Activated CD8-positive, alpha-beta T cell treated with anti-CD3 and anti-CD28 coated beads for 36 hours (primary cell): ENCODE data around the gene DECR2. TPM values are rescaled to one million over a fixed set of nuclear protein-coding genes. Genes with fewer than 3 reads are reported as not detected.
A peak's percentile ranks its signal among the peaks of the same experiment; 100 is the strongest.

Source experiments
- ATAC-seq: fragments of 200-7000 bp; cut with Tn5 transposase; one replicate; pipeline ENCODE4 v1.10.0; 2021; ENCODE audit warnings: mild to moderate bottlenecking, moderate library complexity
- CTCF ChIA-PET: fragments of 350-600 bp; sonication (Branson Sonifier 250); formaldehyde crosslinking; loops from one replicate; lab custom pipeline; 2021; ENCODE audit warnings: antibody characterized with exemption; lab: Charles Lee
- POLR2A ChIA-PET: fragments of 350-600 bp; sonication (Branson Sonifier 250); formaldehyde crosslinking; loops from one replicate; lab custom pipeline; 2021; ENCODE audit warnings: antibody characterized with exemption; lab: Charles Lee
- DNase-seq: peaks from one replicate; pipeline ENCODE4 v3.0.0-alpha.2; 2020
- H3K27ac Mint-ChIP-seq: one replicate; pipeline ENCODE4 v1.8.0; 2021; ENCODE audit warnings: mild to moderate bottlenecking, mixed read lengths
- H3K27me3 Mint-ChIP-seq: one replicate; pipeline ENCODE4 v1.8.0; 2021; ENCODE audit warnings: mixed read lengths
- H3K36me3 Mint-ChIP-seq: one replicate; pipeline ENCODE4 v1.8.0; 2021; ENCODE audit warnings: low read depth, mixed read lengths
- H3K4me1 Mint-ChIP-seq: one replicate; pipeline ENCODE4 v1.8.0; 2021; ENCODE audit warnings: low read depth, mixed read lengths
- H3K4me3 Mint-ChIP-seq: one replicate; pipeline ENCODE4 v1.8.0; 2021; ENCODE audit warnings: mild to moderate bottlenecking, moderate library complexity, mixed read lengths
- H3K9me3 Mint-ChIP-seq: one replicate; pipeline ENCODE4 v1.8.0; 2021; ENCODE audit warnings: mixed read lengths
- intact Hi-C: fragments of 100-400 bp; cut with micrococcal nuclease; formaldehyde crosslinking; loops from one replicate; pipeline ENCODE4 v1.10.0; 2022
- total RNA-seq, 2 experiments: library from RNA; stranded (reverse); gene quantifications; one replicate each; pipeline ENCODE4 v1.2.3, GENCODE V29; 2021
- TF ChIP-seq, protein P1 (sequence below): fragments of 200-600 bp; IDR thresholded peaks from one replicate; pipeline ENCODE4 v1.8.0; 2022; ENCODE audit warnings: antibody characterized with exemption, mild to moderate bottlenecking

Gene DECR2
- total RNA-seq, 2 experiments from 2014 or later, result 9.7 to 10.0 TPM

DNA sequence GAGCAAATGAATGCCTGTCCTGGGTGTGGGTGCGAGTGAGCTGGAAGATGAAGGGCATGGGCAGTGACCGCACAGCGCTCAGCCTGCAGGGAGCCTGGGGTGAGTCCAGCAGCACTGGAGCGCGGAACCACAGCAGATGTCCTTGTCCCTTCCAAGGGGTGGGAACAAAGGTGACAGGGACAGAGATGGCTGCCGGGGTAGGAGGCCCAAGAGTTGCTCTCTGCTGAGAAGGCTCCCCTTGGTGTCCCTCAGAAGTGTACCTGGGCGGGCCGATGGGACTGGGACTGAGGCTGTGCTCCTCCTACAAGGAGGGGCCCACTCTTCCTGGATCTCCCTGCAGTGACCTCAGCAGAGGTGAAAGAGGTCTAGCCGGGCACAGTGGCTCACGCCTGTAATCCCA lies 12.3 kb upstream of the DECR2 start:
- DNase-seq, result no peak
- no peak for ATAC-seq
- no peak overlapping the region for H3K27ac Mint-ChIP-seq
- TF ChIP-seq, protein P1, sequence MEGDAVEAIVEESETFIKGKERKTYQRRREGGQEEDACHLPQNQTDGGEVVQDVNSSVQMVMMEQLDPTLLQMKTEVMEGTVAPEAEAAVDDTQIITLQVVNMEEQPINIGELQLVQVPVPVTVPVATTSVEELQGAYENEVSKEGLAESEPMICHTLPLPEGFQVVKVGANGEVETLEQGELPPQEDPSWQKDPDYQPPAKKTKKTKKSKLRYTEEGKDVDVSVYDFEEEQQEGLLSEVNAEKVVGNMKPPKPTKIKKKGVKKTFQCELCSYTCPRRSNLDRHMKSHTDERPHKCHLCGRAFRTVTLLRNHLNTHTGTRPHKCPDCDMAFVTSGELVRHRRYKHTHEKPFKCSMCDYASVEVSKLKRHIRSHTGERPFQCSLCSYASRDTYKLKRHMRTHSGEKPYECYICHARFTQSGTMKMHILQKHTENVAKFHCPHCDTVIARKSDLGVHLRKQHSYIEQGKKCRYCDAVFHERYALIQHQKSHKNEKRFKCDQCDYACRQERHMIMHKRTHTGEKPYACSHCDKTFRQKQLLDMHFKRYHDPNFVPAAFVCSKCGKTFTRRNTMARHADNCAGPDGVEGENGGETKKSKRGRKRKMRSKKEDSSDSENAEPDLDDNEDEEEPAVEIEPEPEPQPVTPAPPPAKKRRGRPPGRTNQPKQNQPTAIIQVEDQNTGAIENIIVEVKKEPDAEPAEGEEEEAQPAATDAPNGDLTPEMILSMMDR, result no peak
- ChIA-PET CTCF (interaction anchor here (2.4 kb wide), 1 partner anchor 106 kb away, joined by 8 read pairs; no protein-coding TSS in a partner anchor), POLR2A (no interaction called here)
- intact Hi-C loops, result no loop called here
- peaks cover 6% of the 10 kb centered on the region for H3K9me3 Mint-ChIP-seq
- H3K4me1 Mint-ChIP-seq, result peaks cover 16% of the 10 kb centered on the region
- H3K36me3 Mint-ChIP-seq, result no peaks in the 10 kb centered on the region
- H3K27me3 Mint-ChIP-seq, result no peaks in the 10 kb centered on the region
- H3K4me3 Mint-ChIP-seq, result no peak overlapping the region

DNA sequence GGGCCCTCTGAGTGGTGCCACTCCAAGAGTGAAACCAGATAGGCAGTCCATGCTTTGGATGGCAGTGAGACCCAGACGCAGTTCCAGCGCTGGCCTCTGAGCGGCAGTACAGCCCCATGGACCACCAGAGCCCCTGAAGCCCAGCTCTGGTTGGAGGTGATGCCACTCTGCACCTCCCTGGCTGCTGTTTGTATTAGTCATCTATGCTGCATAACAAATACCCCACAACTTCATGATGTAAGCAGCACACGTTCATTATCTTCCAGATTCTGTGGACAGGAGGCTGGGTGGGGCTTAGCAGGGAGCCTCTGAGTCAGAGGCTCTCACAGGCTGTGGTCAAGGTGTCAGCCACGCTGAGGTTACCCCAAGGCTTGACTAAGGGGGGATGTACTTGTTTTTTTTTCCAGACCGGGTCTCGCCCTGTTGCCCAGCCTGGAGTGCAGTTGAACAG lies 9.8 kb upstream of the DECR2 start:
- TF ChIP-seq, protein P1, result peak; percentile 94
- no peaks in the 10 kb centered on the region for H3K36me3 Mint-ChIP-seq
- intact Hi-C loops, result no loop called here
- peaks cover 2% of the 10 kb centered on the region for H3K27me3 Mint-ChIP-seq
- CTCF ChIA-PET, result interaction anchor here (0.6 to 2.4 kb wide), 10 partner anchors 10 to 245 kb away, joined by 3 to 9 read pairs (median 6); partner anchors contain the start of genes CAPN15, DECR2, METTL26 and RAB11FIP3
- DNase-seq, result peak; percentile 95
- peak overlapping the region; percentile 63 for H3K27ac Mint-ChIP-seq
- ATAC-seq, result peak; percentile 97
- peaks cover 25% of the 10 kb centered on the region for H3K4me1 Mint-ChIP-seq
- H3K9me3 Mint-ChIP-seq, result peaks cover 6% of the 10 kb centered on the region
- no peak overlapping the region for H3K4me3 Mint-ChIP-seq
- POLR2A ChIA-PET, result interaction anchor here (0.6 to 1.5 kb wide), 5 partner anchors 9 to 132 kb away, joined by 3 to 7 read pairs (median 3); partner anchors contain the start of genes DECR2 and RAB11FIP3

DNA sequence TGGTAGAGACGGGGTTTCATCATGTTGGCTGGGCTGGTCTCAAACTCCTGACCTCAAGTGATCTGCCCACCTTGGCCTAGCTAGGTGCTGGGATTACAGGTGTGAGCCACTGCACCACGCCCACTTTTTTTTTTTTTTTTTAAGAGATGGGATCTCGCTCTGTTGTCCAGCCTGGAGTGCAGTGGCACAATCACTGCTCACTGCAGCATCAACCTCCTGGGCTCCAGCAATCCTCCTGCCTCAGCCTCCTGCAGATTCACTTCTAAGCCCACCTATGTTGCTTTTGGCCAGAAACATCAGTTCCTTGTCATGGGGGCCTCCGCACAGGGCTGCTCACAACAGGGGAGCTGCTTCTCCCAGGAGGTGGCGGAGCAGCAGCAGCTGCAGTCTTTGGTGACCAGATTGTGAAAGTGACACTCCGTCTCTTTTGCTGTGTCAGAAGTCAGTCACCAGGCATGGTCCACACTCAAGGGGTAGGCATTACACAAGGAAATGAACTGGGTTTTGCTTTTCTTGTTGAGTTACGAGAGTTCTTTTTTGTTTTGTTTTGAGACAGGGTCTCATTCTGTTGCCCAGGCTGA lies 9.1 kb upstream of the DECR2 start:
- no peaks in the 10 kb centered on the region for H3K36me3 Mint-ChIP-seq
- ChIA-PET CTCF (interaction anchor here (0.6 to 1.8 kb wide), 9 partner anchors 9 to 244 kb away, joined by 3 to 9 read pairs (median 5); partner anchors contain the start of genes CAPN15, DECR2, METTL26 and RAB11FIP3), POLR2A (interaction anchor here (0.7 to 1.5 kb wide), 6 partner anchors 9 to 41 kb away, joined by 3 to 7 read pairs (median 3); partner anchors contain the start of genes DECR2 and RAB11FIP3)
- intact Hi-C loops, result no loop called here
- ATAC-seq (no peak), DNase-seq (peak; percentile 50)
- peaks cover 2% of the 10 kb centered on the region for H3K27me3 Mint-ChIP-seq
- TF ChIP-seq, protein P1, result no peak
- H3K9me3 Mint-ChIP-seq, result peaks cover 6% of the 10 kb centered on the region
- no peak overlapping the region for H3K4me3 Mint-ChIP-seq
- H3K27ac Mint-ChIP-seq, result peak overlapping the region; percentile 63
- peaks cover 25% of the 10 kb centered on the region for H3K4me1 Mint-ChIP-seq

DNA sequence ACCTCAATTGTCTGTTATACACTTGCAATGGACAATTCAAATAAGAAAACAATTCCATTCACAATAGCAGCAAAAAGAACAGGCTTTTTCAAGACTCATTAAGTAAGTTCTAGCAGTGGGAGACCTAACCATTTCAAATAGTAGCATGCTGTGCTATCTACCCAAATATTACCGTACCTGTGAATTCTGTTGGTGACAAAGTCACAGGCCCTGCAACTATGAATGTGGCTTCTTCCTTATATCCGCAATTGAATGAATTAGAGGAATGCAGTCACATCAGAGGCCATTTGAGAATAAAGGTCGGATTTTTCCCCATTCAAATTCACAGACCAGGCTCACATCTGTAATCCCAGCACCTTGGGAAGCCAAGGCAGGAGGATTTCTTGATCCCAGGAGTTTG lies 5.5 kb upstream of the DECR2 start:
- POLR2A ChIA-PET, result no interaction called here
- Mint-ChIP-seq H3K27ac (no peak overlapping the region), H3K9me3 (peaks cover 6% of the 10 kb centered on the region), H3K4me3 (peak overlapping the region; percentile 74), H3K27me3 (peaks cover 2% of the 10 kb centered on the region), H3K36me3 (peaks cover 2% of the 10 kb centered on the region), H3K4me1 (peaks cover 34% of the 10 kb centered on the region)
- TF ChIP-seq, protein P1, result no peak
- no peak for DNase-seq
- CTCF ChIA-PET, result no interaction called here
- intact Hi-C loops, result loop anchor here (5.0 kb wide), 1 partner anchor 131 kb away; the partner anchor contains the start of gene CAPN15
- no peak for ATAC-seq

DNA sequence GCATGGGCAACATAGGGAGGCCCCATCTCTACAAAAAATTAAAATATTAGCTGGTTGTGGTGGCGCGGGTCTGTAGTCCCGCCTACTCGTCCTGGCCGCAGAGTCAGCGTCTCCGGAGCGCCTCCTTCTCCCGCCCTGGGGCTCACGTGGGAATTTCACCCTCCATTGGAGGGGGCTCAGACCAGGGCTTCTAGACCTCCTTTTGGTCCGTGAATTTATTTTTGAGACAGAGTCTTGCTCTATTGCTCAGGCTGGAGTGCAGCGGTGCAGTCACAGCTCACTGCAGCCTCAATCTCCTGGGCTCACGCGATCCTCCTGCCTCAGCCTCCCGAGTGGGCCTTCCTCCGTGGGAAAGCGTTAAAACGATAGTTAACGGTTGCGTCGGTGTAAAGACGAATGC lies 5.1 kb upstream of the DECR2 start:
- TF ChIP-seq, protein P1, result no peak
- Mint-ChIP-seq H3K4me1 (peaks cover 33% of the 10 kb centered on the region), H3K9me3 (peaks cover 6% of the 10 kb centered on the region), H3K27ac (peak overlapping the region; percentile 66), H3K27me3 (peaks cover 2% of the 10 kb centered on the region), H3K4me3 (peak overlapping the region; percentile 74), H3K36me3 (peaks cover 2% of the 10 kb centered on the region)
- ChIA-PET CTCF (no interaction called here), POLR2A (interaction anchor here (0.5 kb wide), 1 partner anchor 130 kb away, joined by 3 read pairs; no protein-coding TSS in a partner anchor)
- ATAC-seq (no peak), DNase-seq (no peak)
- intact Hi-C loops, result loop anchor here (5.0 kb wide), 1 partner anchor 131 kb away; the partner anchor contains the start of gene CAPN15
